T-cell (primary cell): ENCODE data around the gene PDILT. TPM values are rescaled to one million over a fixed set of nuclear protein-coding genes. Genes with fewer than 3 reads are reported as not detected.

Experiments
- ATAC-seq, 4 experiments: fragments of 200-7000 bp in 3 of 4; fragments of 150-1000 bp in 1 of 4; cut with Tn5 transposase; replicated peaks in 1 of 4; 1 replicate in 3 of 4; 2 replicates in 1 of 4; pipeline ENCODE4 v1.10.0; 2021; ENCODE audit warnings: moderate library complexity in 3 of 4, mild to moderate bottlenecking in 2 of 4, moderate number of reproducible peaks in 1 of 4
- CTCF ChIA-PET, 2 donors: fragments of 300-600 bp; sonication (Branson Sonifier 250); formaldehyde crosslinking; loops; one replicate each; lab custom pipeline; 2022; ENCODE audit warnings: antibody characterized with exemption in 2 of 2; lab: Charles Lee
- POLR2A ChIA-PET, 2 donors: fragments of 300-600 bp; sonication (Branson Sonifier 250); formaldehyde crosslinking; loops; one replicate each; lab custom pipeline; 2022; ENCODE audit warnings: antibody characterized with exemption in 2 of 2; lab: Charles Lee
- DNase-seq, 35 experiments: peaks; one replicate each; pipeline versions ENCODE4 v3.0.0 to v3.0.0-alpha.2; 2013 to 2023
- H3K27ac ChIP-seq: one replicate; pipeline ENCODE4 v1.5.1; 2013; ENCODE audit warnings: low read length
- H3K27me3 ChIP-seq, 2 experiments: replicated peaks in 1 of 2; 1 replicate in 1 of 2; 2 replicates in 1 of 2; pipeline versions ENCODE4 v1.6.1 to v1.7.0; 2013; ENCODE audit warnings: low read length in 1 of 2, mixed read lengths in 1 of 2; ENCODE audit not compliant: control insufficient read depth in 2 of 2, insufficient read depth in 2 of 2; ENCODE audit errors: extremely low read depth in 1 of 2
- H3K36me3 ChIP-seq, 2 donors: 1 replicate in 1 of 2; 2 replicates in 1 of 2; pipeline versions ENCODE4 v1.6.1 to v1.7.0; 2013; ENCODE audit warnings: low read length in 1 of 2; ENCODE audit not compliant: control insufficient read depth in 2 of 2, insufficient read depth in 1 of 2; ENCODE audit errors: extremely low read depth in 1 of 2
- H3K4me1 ChIP-seq, 2 experiments: 1 replicate in 1 of 2; 2 replicates in 1 of 2; pipeline versions ENCODE4 v1.6.1 to v1.7.0; 2013; ENCODE audit warnings: low read length in 2 of 2, mixed read lengths in 1 of 2; ENCODE audit not compliant: insufficient read depth in 2 of 2, control insufficient read depth in 1 of 2; ENCODE audit errors: extremely low read depth in 1 of 2
- H3K4me3 ChIP-seq, 2 donors: 1 replicate in 1 of 2; 2 replicates in 1 of 2; pipeline versions ENCODE4 v1.5.1 to v1.7.0; 2013; ENCODE audit warnings: mild to moderate bottlenecking in 2 of 2, low read length in 1 of 2, moderate library complexity in 1 of 2; ENCODE audit not compliant: control insufficient read depth in 1 of 2; ENCODE audit errors: extremely low read depth in 1 of 2
- H3K9me3 ChIP-seq: 2 replicates; pipeline ENCODE4 v1.7.0; 2013
- H3K27ac Mint-ChIP-seq, 2 donors: one replicate each; pipeline ENCODE4 v1.8.0; 2020 to 2021; ENCODE audit warnings: mild to moderate bottlenecking in 2 of 2, mixed read lengths in 2 of 2
- H3K27me3 Mint-ChIP-seq, 2 donors: one replicate each; pipeline ENCODE4 v1.8.0; 2021 to 2022; ENCODE audit warnings: mixed read lengths in 2 of 2
- H3K36me3 Mint-ChIP-seq: one replicate; pipeline ENCODE4 v1.8.0; 2021; ENCODE audit warnings: mixed read lengths
- H3K4me1 Mint-ChIP-seq, 3 donors: one replicate each; pipeline ENCODE4 v1.8.0; 2020 to 2022; ENCODE audit warnings: mixed read lengths in 3 of 3, mild to moderate bottlenecking in 1 of 3
- H3K4me3 Mint-ChIP-seq, 3 donors: one replicate each; pipeline ENCODE4 v1.8.0; 2020 to 2022; ENCODE audit warnings: mild to moderate bottlenecking in 3 of 3, mixed read lengths in 3 of 3, moderate library complexity in 3 of 3
- H3K9me3 Mint-ChIP-seq, 3 donors: one replicate each; pipeline ENCODE4 v1.8.0; 2020 to 2022; ENCODE audit warnings: mixed read lengths in 3 of 3
- WGBS: methylation state at CpG from one replicate; pipeline ENCODE4 v1.1.5; 2013; ENCODE audit warnings: missing lambda C conversion rate; ENCODE audit not compliant: insufficient coverage; 5-methylcytosine and 5-hydroxymethylcytosine counted together
- total RNA-seq, 35 experiments: library from RNA in 6 of 35; stranded (reverse) in 6 of 35; fragments of 120-200 nt in 1 of 35; gene quantifications; one replicate each; pipeline versions ENCODE4 v1.2.1 to v1.2.4 and lab custom pipeline; 2013 to 2026

Gene PDILT
- total RNA-seq, 5 donors from 2014 or later (not counting 1 experiment from before 2014, with no cell fraction given), result not detected

DNA sequence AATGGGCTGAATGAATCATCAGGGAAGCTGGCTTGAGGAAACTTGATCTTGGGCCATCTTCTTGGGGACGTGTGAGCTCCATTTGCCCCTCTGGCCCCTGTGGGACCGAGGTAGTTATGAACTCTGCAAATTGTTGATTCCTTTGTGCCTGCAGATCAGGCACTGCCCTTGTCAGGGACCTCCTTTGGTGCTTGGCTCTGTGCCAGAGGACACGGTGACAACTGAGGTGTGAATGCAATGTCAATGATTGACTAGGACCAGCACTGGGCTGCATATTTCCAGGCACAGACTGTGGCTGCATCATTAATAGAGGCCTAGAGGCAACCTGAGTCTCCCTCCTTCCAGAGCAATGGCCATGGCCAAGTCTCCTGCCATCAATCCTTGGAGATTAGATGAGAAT, 23.8 kb downstream of the PDILT start:
- H3K4me1 Mint-ChIP-seq, result peaks cover 0 to 7% (median 2%) of the 10 kb centered on the region in 3 donors
- no peak overlapping the region for H3K27ac Mint-ChIP-seq
- 42% methylated on average over 2 of the region's 3 CpGs for WGBS
- Histone ChIP-seq H3K27ac (no peak overlapping the region), H3K27me3 (peaks cover 0 to 4% of the 10 kb centered on the region in 2 experiments), H3K36me3 (no peaks in the 10 kb centered on the region), H3K4me3 (no peak overlapping the region), H3K4me1 (no peaks in the 10 kb centered on the region), H3K9me3 (no peaks in the 10 kb centered on the region)
- no peak overlapping the region for H3K4me3 Mint-ChIP-seq
- no peak for DNase-seq
- H3K27me3 Mint-ChIP-seq, result peaks cover 6 to 10% of the 10 kb centered on the region in 2 donors
- ATAC-seq, result no peak
- CTCF ChIA-PET, result no interaction called here
- no peaks in the 10 kb centered on the region for H3K36me3 Mint-ChIP-seq
- POLR2A ChIA-PET, result interaction anchor here in 1 of 2 donors (0.6 kb wide), 1 partner anchor 651 kb away, joined by 3 read pairs; no protein-coding TSS in a partner anchor
- H3K9me3 Mint-ChIP-seq, result no peaks in the 10 kb centered on the region

DNA sequence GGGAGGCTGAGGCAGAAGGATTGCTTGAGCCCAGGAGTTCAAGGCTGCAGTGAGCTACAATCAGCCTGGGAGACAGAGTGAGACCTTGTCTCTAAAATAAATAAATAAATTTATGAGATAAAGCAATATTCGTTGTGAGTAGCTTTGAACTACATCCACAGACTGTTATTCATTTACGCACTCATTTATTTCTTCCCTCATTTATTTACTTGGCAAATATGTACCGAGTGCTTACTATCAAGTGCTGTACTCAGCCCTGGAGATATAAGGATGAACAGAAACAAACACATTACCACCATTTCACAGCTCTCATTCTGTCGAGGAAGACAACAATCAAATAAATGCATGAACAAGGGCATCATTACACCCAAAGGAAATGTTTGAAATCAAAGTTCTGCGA, 27.4 kb downstream of the PDILT start:
- no peak for DNase-seq

DNA sequence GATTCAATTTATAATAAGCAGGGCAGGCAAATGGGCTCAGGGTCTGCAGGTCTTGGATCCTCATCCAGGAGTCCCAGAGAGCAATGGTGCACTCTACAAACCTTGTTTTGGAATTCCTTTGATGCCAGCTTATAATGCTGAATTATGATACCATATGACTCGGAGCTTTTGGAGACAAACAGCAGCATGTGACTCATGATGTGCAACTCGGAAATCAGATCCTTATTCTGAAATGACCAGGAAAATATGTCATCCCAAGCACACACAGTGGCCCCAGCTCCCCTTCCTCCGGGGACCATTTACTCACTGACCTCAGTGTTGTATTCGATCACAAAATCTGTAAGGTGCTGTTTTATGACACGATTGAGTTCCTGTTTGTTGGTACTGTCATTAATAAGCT, 31.8 kb downstream of the PDILT start:
- H3K9me3 Mint-ChIP-seq, result peaks cover 0 to 5% (median 0%) of the 10 kb centered on the region in 3 donors
- 65% methylated on average over 2 of the region's 5 CpGs for WGBS
- DNase-seq, result no peak
- ChIA-PET POLR2A (no interaction called here), CTCF (interaction anchor here in 1 of 2 donors (1.0 kb wide), 1 partner anchor 13 kb away, joined by 5 read pairs; no protein-coding TSS in a partner anchor)
- H3K27me3 Mint-ChIP-seq, result peaks cover 14 to 15% of the 10 kb centered on the region in 2 donors
- H3K36me3 Mint-ChIP-seq, result no peaks in the 10 kb centered on the region
- no peaks in the 10 kb centered on the region for H3K4me1 Mint-ChIP-seq
- no peak overlapping the region for H3K4me3 Mint-ChIP-seq
- no peak for ATAC-seq
- Histone ChIP-seq H3K9me3 (no peaks in the 10 kb centered on the region), H3K36me3 (no peaks in the 10 kb centered on the region), H3K4me1 (no peaks in the 10 kb centered on the region), H3K27ac (no peak overlapping the region), H3K4me3 (no peak overlapping the region), H3K27me3 (peaks cover 2 to 8% of the 10 kb centered on the region in 2 experiments)
- H3K27ac Mint-ChIP-seq, result no peak overlapping the region

More for the DNA sequence above, 27.4 kb downstream of the PDILT start:
- H3K27me3 ChIP-seq, result peaks cover 2 to 4% of the 10 kb centered on the region in 2 experiments
- Mint-ChIP-seq H3K36me3 (no peaks in the 10 kb centered on the region), H3K27ac (no peak overlapping the region), H3K9me3 (no peaks in the 10 kb centered on the region), H3K4me3 (no peak overlapping the region), H3K4me1 (no peaks in the 10 kb centered on the region), H3K27me3 (peaks cover 6 to 13% of the 10 kb centered on the region in 2 donors)
- ATAC-seq, result no peak
- no peaks in the 10 kb centered on the region for H3K36me3 ChIP-seq
- no peak overlapping the region for H3K4me3 ChIP-seq
- H3K9me3 ChIP-seq, result no peaks in the 10 kb centered on the region
- H3K27ac ChIP-seq, result no peak overlapping the region
- 83% methylated on average over 1 of the region's 5 CpGs for WGBS
- no peaks in the 10 kb centered on the region for H3K4me1 ChIP-seq
- ChIA-PET CTCF (interaction anchor here in 1 of 2 donors (0.5 kb wide), 1 partner anchor 631 kb away, joined by 3 read pairs; no protein-coding TSS in a partner anchor), POLR2A (no interaction called here)

DNA sequence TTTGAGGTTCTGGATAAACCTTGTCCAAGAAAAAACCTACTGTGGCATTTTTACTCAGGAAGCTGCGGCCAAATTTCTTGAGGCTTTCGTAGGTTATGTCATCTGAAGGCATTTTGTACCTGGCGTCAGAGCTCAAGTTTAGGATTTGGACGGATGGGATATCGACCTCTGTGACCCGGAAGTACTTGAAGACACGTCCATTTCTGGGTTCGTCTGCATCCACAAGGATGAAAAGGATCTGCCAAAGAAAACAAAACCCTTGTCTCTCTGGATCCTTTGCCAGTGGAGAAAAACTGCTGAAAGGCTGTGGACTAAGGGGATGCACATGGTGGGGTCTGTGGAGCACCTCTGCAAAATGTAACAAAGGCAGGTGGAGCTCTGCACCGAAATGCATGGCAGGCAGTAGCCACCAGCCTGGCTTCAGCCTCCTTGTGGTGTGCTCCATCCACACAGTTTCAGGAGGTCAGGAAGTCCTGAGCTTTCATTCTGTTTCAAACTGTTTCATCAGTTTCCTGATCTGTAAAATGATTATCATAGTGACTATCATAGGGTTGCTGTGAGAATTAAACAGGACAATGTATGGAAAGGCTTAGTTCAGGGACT, 35.0 kb downstream of the PDILT start:
- H3K4me3 ChIP-seq, result no peak overlapping the region
- POLR2A ChIA-PET, result no interaction called here

DNA sequence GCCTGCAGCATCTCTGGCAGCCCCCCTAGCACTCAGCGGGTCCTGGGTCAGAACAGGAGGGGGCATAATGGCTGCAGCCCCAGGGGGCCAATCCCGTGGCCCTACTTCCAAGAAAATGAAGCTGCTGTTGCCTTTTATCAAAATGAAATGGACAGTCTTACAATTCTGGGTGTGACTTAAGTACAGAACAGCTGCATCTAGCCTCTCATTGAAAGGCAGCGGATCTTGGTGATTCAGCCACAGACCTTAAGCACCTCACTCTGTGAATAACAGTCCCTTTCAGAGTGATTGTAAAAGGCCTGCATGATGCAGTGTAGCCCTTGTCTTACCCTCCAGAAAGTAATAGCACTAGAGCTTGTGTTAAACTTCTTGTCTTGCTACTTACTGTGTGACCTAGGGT, 40.5 kb downstream of the PDILT start:
- Mint-ChIP-seq H3K36me3 (no peaks in the 10 kb centered on the region), H3K27me3 (peaks cover 13 to 14% of the 10 kb centered on the region in 2 donors), H3K4me3 (no peak overlapping the region), H3K27ac (no peak overlapping the region), H3K9me3 (no peaks in the 10 kb centered on the region), H3K4me1 (no peaks in the 10 kb centered on the region)
- no peak for ATAC-seq
- Histone ChIP-seq H3K27ac (no peak overlapping the region), H3K36me3 (no peaks in the 10 kb centered on the region), H3K27me3 (peaks cover 0 to 9% of the 10 kb centered on the region in 2 experiments), H3K4me3 (no peak overlapping the region), H3K4me1 (no peaks in the 10 kb centered on the region), H3K9me3 (no peaks in the 10 kb centered on the region)
- DNase-seq, result no peak
- ChIA-PET CTCF (no interaction called here), POLR2A (no interaction called here)
- WGBS, result 77% methylated on average over 2 of the region's 3 CpGs

More for the DNA sequence above, 35.0 kb downstream of the PDILT start:
- 84% methylated on average over 9 of the region's 9 CpGs for WGBS
- Mint-ChIP-seq H3K4me3 (no peak overlapping the region), H3K36me3 (no peaks in the 10 kb centered on the region), H3K4me1 (no peaks in the 10 kb centered on the region), H3K27me3 (peaks cover 14 to 20% of the 10 kb centered on the region in 2 donors), H3K9me3 (peaks cover 0 to 5% (median 0%) of the 10 kb centered on the region in 3 donors), H3K27ac (no peak overlapping the region)
- Histone ChIP-seq H3K36me3 (no peaks in the 10 kb centered on the region), H3K27me3 (peaks cover 0 to 11% of the 10 kb centered on the region in 2 experiments), H3K27ac (no peak overlapping the region), H3K4me1 (no peaks in the 10 kb centered on the region), H3K9me3 (no peaks in the 10 kb centered on the region)
- no peak for ATAC-seq
- CTCF ChIA-PET, result no interaction called here
- DNase-seq, result no peak

DNA sequence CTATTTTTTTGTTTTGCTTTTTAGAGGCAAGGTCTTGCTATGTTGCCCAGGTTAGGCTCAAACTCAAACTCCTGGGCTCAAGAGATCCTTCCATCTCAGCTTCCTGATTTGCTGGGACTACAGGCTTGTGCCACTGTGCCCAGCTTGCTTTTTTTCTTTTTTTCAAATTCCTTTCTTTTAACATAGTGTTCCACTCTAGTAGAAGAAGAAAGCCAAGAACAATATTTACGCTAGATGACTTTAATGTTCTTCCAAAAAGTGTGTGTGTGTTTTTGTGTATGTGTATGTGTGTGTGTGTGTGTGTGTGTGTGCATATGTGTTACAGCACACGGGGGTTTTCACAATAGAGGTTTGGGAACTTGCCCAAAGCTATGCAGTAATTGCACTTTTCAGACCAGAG, 41.3 kb downstream of the PDILT start:
- H3K4me1 ChIP-seq, result no peaks in the 10 kb centered on the region
- no peak overlapping the region for H3K4me3 ChIP-seq
- no peak for DNase-seq
- ChIA-PET POLR2A (interaction anchor here in 1 of 2 donors (0.6 kb wide), 1 partner anchor 595 kb away, joined by 4 read pairs; no protein-coding TSS in a partner anchor), CTCF (no interaction called here)
- H3K4me1 Mint-ChIP-seq, result no peaks in the 10 kb centered on the region
- no peak overlapping the region for H3K27ac Mint-ChIP-seq
- WGBS, result 83% methylated on average over 1 of the region's 2 CpGs
- ATAC-seq, result no peak
- peaks cover 13 to 14% of the 10 kb centered on the region in 2 donors for H3K27me3 Mint-ChIP-seq
- H3K27ac ChIP-seq, result no peak overlapping the region
- no peaks in the 10 kb centered on the region for H3K9me3 ChIP-seq
- no peaks in the 10 kb centered on the region for H3K36me3 ChIP-seq
- no peaks in the 10 kb centered on the region for H3K36me3 Mint-ChIP-seq
- no peak overlapping the region for H3K4me3 Mint-ChIP-seq
- no peaks in the 10 kb centered on the region for H3K9me3 Mint-ChIP-seq
- peaks cover 0 to 6% of the 10 kb centered on the region in 2 experiments for H3K27me3 ChIP-seq
